Right atrium auricular region (tissue), 2 donors: ENCODE data around the gene ACTRT2. TPM values are rescaled to one million over a fixed set of nuclear protein-coding genes. Genes with fewer than 3 reads are reported as not detected.

Source experiments
- DNase-seq: peaks from one replicate; pipeline ENCODE4 v3.0.0-alpha.2; 2019; ENCODE audit warnings: low spot score
- H3K27ac ChIP-seq, 2 donors: fragments of 200-600 bp; sonication (generic); 1 replicate in 1 of 2; 2 replicates in 1 of 2; pipeline ENCODE4 v1.5.1; 2016 to 2019
- H3K27me3 ChIP-seq, 2 donors: fragments of 200-600 bp; sonication (generic); one replicate each; pipeline versions ENCODE4 v1.5.1 to v1.6.0; 2017 to 2019
- H3K36me3 ChIP-seq: fragments of 200-600 bp; sonication (generic); one replicate; pipeline ENCODE4 v1.5.1; 2016
- H3K4me1 ChIP-seq, 2 donors: fragments of 200-600 bp; sonication (generic); one replicate each; pipeline versions ENCODE4 v1.5.1 to v1.6.0; 2017 to 2019
- H3K4me3 ChIP-seq, 2 donors: fragments of 200-600 bp; sonication (generic); 1 replicate in 1 of 2; 2 replicates in 1 of 2; pipeline ENCODE4 v1.5.1; 2017 to 2019; ENCODE audit warnings: mild to moderate bottlenecking in 1 of 2, moderate library complexity in 1 of 2
- H3K9me3 ChIP-seq, 2 donors: fragments of 200-600 bp; sonication (generic); one replicate each; pipeline ENCODE4 v1.5.1; 2019
- CTCF ChIP-seq, 2 donors: fragments of 200-600 bp; sonication (generic); IDR thresholded peaks; one replicate each; pipeline ENCODE4 v1.5.1; 2019; ENCODE audit warnings: antibody characterized with exemption in 2 of 2
- total RNA-seq, 2 donors: library from RNA; depleted of rRNA; stranded (reverse); fragments of >200 nt; gene quantifications; one replicate each; pipeline ENCODE4 v1.1.0, GENCODE V29; 2016

The ACTRT2 gene
- total RNA-seq, 2 donors from 2014 or later = not detected

DNA sequence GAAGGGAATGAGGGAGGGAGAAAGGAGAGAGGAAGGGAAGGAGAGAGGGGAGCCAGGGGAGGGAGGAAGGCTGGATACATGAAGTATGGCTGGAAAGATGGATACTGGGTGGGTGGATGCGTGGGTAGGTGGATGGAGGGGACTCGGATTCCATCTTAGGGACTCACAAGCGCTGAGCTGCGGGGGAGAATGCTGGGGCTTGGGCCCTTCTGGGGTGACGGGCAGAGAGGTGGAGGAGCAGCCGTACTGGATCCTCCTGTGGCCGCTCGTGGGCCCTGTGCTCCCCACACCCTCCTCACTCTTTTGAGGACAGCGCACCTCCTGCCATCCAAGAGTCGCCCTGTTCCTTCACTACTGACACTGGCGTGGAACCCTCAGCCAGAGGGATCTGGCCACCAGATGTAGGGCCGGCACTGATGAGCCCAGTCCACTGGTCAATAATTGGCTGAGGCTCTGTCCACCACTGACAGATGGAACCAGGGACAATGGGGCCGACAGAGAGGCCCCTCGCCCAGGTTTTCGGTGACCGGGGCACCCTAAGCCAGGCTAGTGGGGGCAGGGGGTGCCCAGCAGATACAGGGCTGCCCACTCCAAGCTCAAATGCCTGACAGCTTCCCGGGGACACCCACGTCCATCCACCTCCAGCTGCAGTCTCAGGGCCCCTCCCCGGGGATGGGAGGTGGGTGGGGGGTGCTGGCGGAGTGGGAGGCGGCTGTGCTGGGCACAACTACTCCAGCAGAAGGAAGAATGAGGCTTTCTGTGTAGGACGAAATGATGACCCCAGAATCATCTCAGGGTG is 4.4 kb upstream of the ACTRT2 start:
- Histone ChIP-seq H3K9me3 (no peaks in the 10 kb centered on the region), H3K36me3 (no peaks in the 10 kb centered on the region), H3K4me3 (no peak overlapping the region), H3K27ac (no peak overlapping the region), H3K4me1 (peaks cover 0 to 9% of the 10 kb centered on the region in 2 donors), H3K27me3 (peaks cover 0 to 6% of the 10 kb centered on the region in 2 donors)
- DNase-seq = no peak
- no peak for TF ChIP-seq CTCF (IDR thresholded peaks at IDR 0.05)

- Histone ChIP-seq H3K4me3 (no peak overlapping the region), H3K4me1 (peaks cover 0 to 4% of the 10 kb centered on the region in 2 donors), H3K36me3 (no peaks in the 10 kb centered on the region), H3K27ac (no peak overlapping the region), H3K27me3 (peaks cover 0 to 6% of the 10 kb centered on the region in 2 donors), H3K9me3 (no peaks in the 10 kb centered on the region)
- no peak for DNase-seq
- no peak for TF ChIP-seq CTCF (IDR thresholded peaks at IDR 0.05)
These were observed 3.7 kb upstream of the ACTRT2 start for GRCh38 chr1:3017440-3018050.

DNA sequence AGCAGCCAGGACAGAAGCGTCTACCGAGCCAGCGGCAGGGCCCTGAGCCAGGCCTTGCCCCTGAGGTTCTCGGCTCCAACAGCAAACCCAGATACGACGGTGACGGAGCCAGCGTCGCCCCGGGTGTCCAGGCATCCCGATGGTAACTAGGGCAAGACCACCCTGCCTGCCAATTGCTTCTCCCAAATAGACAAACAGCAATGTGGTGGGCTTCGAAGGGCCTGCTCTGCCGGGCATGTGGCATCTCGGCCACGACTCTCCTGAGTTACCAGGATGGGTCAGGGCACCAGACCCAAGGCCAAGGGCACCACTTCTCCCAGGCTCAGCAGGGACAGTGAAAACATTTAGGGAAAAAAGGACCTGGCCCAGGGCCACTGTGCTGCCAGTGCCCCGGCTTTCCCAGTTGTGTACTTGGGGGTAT is 3.2 kb upstream of the ACTRT2 start:
- no peak for TF ChIP-seq CTCF (IDR thresholded peaks at IDR 0.05)
- Histone ChIP-seq H3K27ac (no peak overlapping the region), H3K36me3 (no peaks in the 10 kb centered on the region), H3K4me1 (no peaks in the 10 kb centered on the region), H3K9me3 (no peaks in the 10 kb centered on the region), H3K27me3 (peaks cover 0 to 1% of the 10 kb centered on the region in 2 donors), H3K4me3 (no peak overlapping the region)
- DNase-seq = no peak

DNA sequence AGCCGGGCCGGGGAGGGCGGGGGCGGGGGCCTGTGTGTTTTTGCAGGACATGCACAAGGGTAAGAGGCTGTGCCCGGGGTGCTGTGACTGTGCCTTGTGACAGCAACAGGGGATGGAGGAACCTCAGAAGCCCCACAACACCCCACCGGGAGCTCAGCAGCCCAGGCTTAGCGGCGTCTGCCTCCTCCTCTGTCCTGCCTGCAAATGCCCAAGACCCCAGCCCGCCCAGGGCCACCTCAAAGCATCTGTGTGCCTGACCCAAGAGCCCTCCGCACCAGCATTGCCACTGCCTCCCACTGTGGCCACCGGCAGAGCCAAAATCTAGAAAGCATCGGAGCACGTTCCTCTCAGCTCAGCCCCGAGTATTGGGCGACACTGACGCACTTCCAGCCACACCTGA is 2.7 kb upstream of the ACTRT2 start:
- Histone ChIP-seq H3K27me3 (no peaks in the 10 kb centered on the region), H3K27ac (no peak overlapping the region), H3K4me3 (no peak overlapping the region), H3K4me1 (no peaks in the 10 kb centered on the region), H3K9me3 (no peaks in the 10 kb centered on the region), H3K36me3 (no peaks in the 10 kb centered on the region)
- DNase-seq = no peak
- no peak for TF ChIP-seq CTCF (IDR thresholded peaks at IDR 0.05)

GRCh38 chr1:3019007-3019515 is 2.2 kb upstream of the ACTRT2 start:
- Histone ChIP-seq H3K27ac (no peak overlapping the region), H3K36me3 (no peaks in the 10 kb centered on the region), H3K9me3 (no peaks in the 10 kb centered on the region), H3K4me1 (no peaks in the 10 kb centered on the region), H3K27me3 (no peaks in the 10 kb centered on the region), H3K4me3 (no peak overlapping the region)
- TF ChIP-seq CTCF (IDR thresholded peaks at IDR 0.05) = no peak
- no peak for DNase-seq
